WERI-Rb-1 (cell line): ENCODE data around the gene ZNF91.
"Not testable (repeated sequence)": the region's sequence is repeated elsewhere in the genome, so short reads cannot be mapped to it uniquely, and the experiment has no call there.

ENCODE experiments used
- DNase-seq: peaks from one replicate; pipeline ENCODE4 v3.0.0-alpha.2; 2020
- H3K27ac ChIP-seq: fragments of 250-450 bp; sonication (Bioruptor Pico); 2 replicates; pipeline ENCODE4 v1.5.1; 2020; ENCODE audit warnings: mild to moderate bottlenecking, moderate library complexity
- H3K27me3 ChIP-seq: fragments of 250-450 bp; sonication (Bioruptor Pico); 2 replicates; pipeline ENCODE4 v1.5.1; 2021; ENCODE audit warnings: mild to moderate bottlenecking, low read depth, moderate library complexity; ENCODE audit not compliant: insufficient read depth, severe bottlenecking
- H3K36me3 ChIP-seq: fragments of 250-450 bp; sonication (Bioruptor Pico); 2 replicates; pipeline ENCODE4 v1.5.1; 2020; ENCODE audit warnings: mild to moderate bottlenecking, moderate library complexity
- H3K4me3 ChIP-seq: 2 replicates; pipeline ENCODE4 v1.5.1; 2011; ENCODE audit warnings: low read depth, mild to moderate bottlenecking, control low read depth, low read length
- H3K9me3 ChIP-seq: fragments of 250-450 bp; sonication (Bioruptor Pico); 2 replicates; pipeline ENCODE4 v1.5.1; 2021; ENCODE audit warnings: mild to moderate bottlenecking, moderate library complexity; ENCODE audit not compliant: severe bottlenecking
- TF ChIP-seq, protein P1 (sequence below): IDR thresholded peaks from 2 replicates; pipeline ENCODE4 v1.5.1; 2011; ENCODE audit warnings: low read depth, mild to moderate bottlenecking, control low read depth, inconsistent platforms, low read length

The ZNF91 gene

DNA sequence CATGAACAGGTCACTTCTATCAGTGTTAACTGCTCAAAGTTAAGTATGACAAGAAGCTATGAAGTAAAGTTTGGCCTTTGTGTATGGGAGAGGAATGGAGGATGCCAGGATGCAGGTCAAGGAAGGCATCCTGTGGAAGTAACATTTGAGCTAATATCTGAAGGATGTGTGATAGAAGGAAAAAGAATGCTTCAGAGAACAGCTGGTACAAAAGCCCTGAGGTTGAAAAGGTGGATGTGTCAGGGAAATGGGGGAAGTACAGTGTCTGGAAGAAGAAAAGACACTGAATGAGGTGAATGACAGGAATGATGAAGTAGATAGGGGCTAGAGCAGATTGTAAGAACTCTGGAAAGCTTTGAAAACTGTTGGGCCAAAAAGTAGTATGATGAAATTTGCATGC, 67.1 kb downstream of the ZNF91 start:
- Histone ChIP-seq H3K36me3 (no peaks in the 10 kb centered on the region), H3K27ac (no peak overlapping the region), H3K4me3 (no peak overlapping the region), H3K9me3 (peaks cover 3% of the 10 kb centered on the region), H3K27me3 (no peaks in the 10 kb centered on the region)
- DNase-seq = no peak
- TF ChIP-seq, protein P1, sequence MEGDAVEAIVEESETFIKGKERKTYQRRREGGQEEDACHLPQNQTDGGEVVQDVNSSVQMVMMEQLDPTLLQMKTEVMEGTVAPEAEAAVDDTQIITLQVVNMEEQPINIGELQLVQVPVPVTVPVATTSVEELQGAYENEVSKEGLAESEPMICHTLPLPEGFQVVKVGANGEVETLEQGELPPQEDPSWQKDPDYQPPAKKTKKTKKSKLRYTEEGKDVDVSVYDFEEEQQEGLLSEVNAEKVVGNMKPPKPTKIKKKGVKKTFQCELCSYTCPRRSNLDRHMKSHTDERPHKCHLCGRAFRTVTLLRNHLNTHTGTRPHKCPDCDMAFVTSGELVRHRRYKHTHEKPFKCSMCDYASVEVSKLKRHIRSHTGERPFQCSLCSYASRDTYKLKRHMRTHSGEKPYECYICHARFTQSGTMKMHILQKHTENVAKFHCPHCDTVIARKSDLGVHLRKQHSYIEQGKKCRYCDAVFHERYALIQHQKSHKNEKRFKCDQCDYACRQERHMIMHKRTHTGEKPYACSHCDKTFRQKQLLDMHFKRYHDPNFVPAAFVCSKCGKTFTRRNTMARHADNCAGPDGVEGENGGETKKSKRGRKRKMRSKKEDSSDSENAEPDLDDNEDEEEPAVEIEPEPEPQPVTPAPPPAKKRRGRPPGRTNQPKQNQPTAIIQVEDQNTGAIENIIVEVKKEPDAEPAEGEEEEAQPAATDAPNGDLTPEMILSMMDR = no peak

DNA sequence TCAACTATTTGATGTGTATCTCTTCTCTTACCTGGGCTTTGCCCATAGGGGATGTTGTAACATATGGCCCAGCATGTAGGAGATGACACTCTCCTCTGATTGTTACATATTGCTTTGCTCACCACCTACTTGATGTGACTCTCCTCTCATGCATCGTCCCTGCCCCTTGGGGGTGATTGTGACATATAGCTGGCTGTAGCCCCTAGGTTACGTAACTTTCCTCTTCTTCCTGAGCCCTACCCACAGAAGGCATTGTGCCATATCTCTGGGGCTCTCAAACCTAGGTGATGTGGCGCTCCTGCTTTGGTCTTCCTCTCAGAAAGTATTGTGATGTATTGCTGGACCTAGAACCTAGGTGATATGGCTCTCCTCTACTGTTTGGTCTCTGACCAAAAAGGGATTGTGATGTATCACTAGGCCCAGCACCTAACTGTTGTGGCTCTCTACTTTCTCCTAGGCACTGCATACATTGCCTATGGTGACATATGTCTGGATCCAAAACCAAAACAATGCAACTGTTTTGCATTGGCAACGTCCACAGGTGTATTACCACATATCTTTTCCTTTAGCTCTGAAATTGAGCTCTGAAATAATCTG, 73.2 kb downstream of the ZNF91 start:
- H3K36me3 ChIP-seq = no peaks in the 10 kb centered on the region
- DNase-seq = no peak
- no peak overlapping the region for H3K27ac ChIP-seq
- no peak overlapping the region for H3K4me3 ChIP-seq
- H3K27me3 ChIP-seq = no peaks in the 10 kb centered on the region
- peaks cover 3% of the 10 kb centered on the region for H3K9me3 ChIP-seq
- TF ChIP-seq, protein P1 = no peak

DNA sequence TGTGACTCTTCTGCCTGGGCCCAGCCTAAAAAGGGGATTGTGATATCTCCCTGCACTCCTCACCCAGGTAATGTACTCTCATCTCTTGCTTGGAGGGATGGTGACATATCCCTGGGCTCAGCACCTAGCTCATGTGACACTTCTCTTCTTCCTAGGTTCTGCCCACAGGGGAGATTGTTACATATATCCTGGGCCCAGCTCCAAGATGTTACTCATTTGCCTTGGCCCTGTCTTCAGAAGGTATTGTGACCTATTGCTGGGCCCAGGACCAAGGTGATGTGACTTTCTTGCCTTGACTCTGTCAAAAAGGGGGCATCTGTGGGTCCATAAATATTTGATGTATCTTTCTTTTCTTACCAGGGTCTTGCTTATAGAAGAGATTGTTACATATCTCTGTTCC, 73.9 kb downstream of the ZNF91 start:
- not testable (repeated sequence) for H3K9me3 ChIP-seq, H3K36me3 ChIP-seq, H3K27ac ChIP-seq, H3K4me3 ChIP-seq, H3K27me3 ChIP-seq, DNase-seq

DNA sequence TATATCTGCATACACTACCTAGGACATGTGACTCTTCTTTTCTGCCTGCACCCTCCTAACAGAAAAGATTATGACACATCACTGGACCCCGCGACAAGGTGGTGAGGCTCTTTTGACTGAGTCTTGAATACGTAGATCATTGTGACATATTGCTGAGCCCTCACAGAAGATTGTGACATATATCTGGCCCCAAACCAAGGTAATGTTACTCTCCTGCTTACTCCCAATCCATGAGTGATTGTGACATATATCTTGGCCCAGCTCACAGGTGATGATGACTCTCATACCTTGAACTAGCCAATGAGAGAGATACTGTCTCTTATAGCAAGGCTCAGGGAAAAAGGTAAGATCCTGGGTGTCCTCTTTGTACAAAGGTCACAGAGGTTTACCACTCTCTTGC, 75.7 kb downstream of the ZNF91 start:
- not testable (repeated sequence) for H3K36me3 ChIP-seq, H3K27me3 ChIP-seq, DNase-seq, H3K9me3 ChIP-seq, H3K27ac ChIP-seq, H3K4me3 ChIP-seq

DNA sequence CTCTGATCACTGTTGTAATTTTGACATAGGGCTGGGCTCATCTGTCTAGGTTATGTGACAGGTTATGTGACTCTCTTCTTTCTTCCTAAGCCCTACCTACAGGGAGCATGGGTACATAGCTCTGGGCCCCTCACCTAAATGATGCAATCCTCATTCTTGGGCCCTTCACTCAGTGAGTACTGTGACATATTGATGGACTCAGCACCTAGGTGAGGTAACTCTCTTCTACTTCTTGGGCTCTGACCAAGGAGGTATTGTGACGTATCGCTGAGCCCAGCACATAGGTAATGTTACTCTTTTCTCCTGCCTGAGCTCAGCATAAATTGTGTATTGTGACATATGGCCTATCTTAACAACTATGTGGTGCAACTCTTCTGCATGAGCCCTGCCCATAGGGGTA, 76.3 kb downstream of the ZNF91 start:
- not testable (repeated sequence) for H3K4me3 ChIP-seq, DNase-seq, H3K27me3 ChIP-seq, H3K36me3 ChIP-seq, H3K9me3 ChIP-seq, H3K27ac ChIP-seq

DNA sequence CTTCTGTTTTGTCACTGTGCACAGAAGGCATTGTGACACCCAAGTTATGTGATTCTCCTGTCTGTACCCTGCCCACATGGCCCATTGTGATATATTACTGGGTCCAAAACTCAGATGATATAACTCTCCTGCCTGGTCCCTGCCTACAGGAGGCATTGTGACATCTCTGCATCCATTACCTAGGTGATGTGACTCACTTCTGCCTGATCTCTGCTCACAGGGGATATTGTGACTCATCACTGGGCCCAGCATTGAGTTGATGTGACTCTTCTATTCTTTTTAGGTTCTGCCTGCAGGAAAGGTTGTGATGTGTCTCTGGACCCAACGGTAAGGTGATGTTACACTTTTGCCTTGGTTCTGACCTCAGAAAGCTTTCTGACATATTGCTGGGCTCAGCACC, 77.1 kb downstream of the ZNF91 start:
- H3K27ac ChIP-seq = no peak overlapping the region
- H3K4me3 ChIP-seq = no peak overlapping the region
- H3K36me3 ChIP-seq = no peaks in the 10 kb centered on the region
- H3K9me3 ChIP-seq = no peaks in the 10 kb centered on the region
- no peak for DNase-seq
- no peaks in the 10 kb centered on the region for H3K27me3 ChIP-seq
- TF ChIP-seq, protein P1 = no peak

DNA sequence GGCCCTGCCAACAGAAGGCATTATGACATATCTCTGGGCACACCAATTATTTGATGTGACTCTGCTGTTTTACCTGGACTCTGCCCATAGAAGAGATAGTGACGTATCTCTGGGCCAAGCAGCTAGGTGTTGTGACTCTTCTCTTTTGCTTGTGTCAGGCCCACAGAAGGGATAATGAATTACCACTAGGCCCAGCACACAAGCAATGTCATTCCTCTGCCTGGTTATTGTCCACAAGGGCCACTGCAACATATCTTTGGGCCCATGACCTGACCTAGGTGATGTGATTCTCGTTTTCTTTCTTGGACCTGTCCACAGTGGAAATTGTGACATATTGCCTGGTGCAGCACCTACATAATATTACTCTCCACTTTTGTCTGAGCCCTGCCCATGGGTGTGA, 80.0 kb downstream of the ZNF91 start:
- no peak for DNase-seq
- Histone ChIP-seq H3K27me3 (no peaks in the 10 kb centered on the region), H3K27ac (no peak overlapping the region), H3K4me3 (no peak overlapping the region), H3K36me3 (no peaks in the 10 kb centered on the region), H3K9me3 (no peaks in the 10 kb centered on the region)
- TF ChIP-seq, protein P1 = no peak
